Esophagus mucosa (tissue), 1 donor: ENCODE results near the gene NEK6. TPM values are rescaled to one million over a fixed set of nuclear protein-coding genes. Genes with fewer than 3 reads are reported as not detected.
"Not testable (repeated sequence)": the region's sequence is repeated elsewhere in the genome, so short reads cannot be mapped to it uniquely, and the experiment has no call there.

Experiments used
- ATAC-seq: fragments of 200-7000 bp; cut with Tn5 transposase; one replicate; pipeline ENCODE4 v1.9.1; 2020
- total RNA-seq: library from RNA; stranded (reverse); gene quantifications from one replicate; pipeline ENCODE4 v1.2.4, GENCODE V29; 2023
- donor health status: DM: yes; HTN: yes; CAD: no.

Gene NEK6
- total RNA-seq, 1 donor from 2014 or later = 11.0 TPM

GRCh38 chr9:124231095-124231737 lies 26.5 kb upstream of the NEK6 start:
- no peak for ATAC-seq

- ATAC-seq = no peak
Measured at GRCh38 chr9:124238546-124239140, 19.1 kb upstream of the NEK6 start.

GRCh38 chr9:124239249-124240073 lies 18.3 kb upstream of the NEK6 start:
- peak; percentile 46 for ATAC-seq

GRCh38 chr9:124242331-124243194 lies 15.2 kb upstream of the NEK6 start:
- ATAC-seq = peak; percentile 11

- not testable (repeated sequence) for ATAC-seq
Measured at GRCh38 chr9:124247393-124247792, 10.4 kb upstream of the NEK6 start.

- no peak for ATAC-seq
Measured at GRCh38 chr9:124248066-124248465, 9.7 kb upstream of the NEK6 start.

GRCh38 chr9:124248960-124249359 lies 8.8 kb upstream of the NEK6 start:
- ATAC-seq = no peak

- no peak for ATAC-seq
Measured at GRCh38 chr9:124251204-124251603, 6.5 kb upstream of the NEK6 start.

GRCh38 chr9:124251605-124252378 lies 6.0 kb upstream of the NEK6 start:
- no peak for ATAC-seq

GRCh38 chr9:124252878-124253277 lies 4.9 kb upstream of the NEK6 start:
- ATAC-seq = not testable (repeated sequence)

GRCh38 chr9:124254261-124254682 lies 3.5 kb upstream of the NEK6 start:
- no peak for ATAC-seq

- no peak for ATAC-seq
Measured at GRCh38 chr9:124255222-124255621, 2.5 kb upstream of the NEK6 start.

GRCh38 chr9:124256517-124257069 lies 1.2 kb upstream of the NEK6 start:
- peak; percentile 16 for ATAC-seq

GRCh38 chr9:124257070-124257843 lies 492 bp upstream of the NEK6 start:
- ATAC-seq = no peak

GRCh38 chr9:124258607-124259157 lies 933 bp downstream of the NEK6 start:
- no peak for ATAC-seq

GRCh38 chr9:124259158-124259808 lies 1.5 kb downstream of the NEK6 start:
- peak; percentile 14 for ATAC-seq

- peak; percentile 62 for ATAC-seq
Measured at GRCh38 chr9:124260769-124261603, 3.2 kb downstream of the NEK6 start.

- ATAC-seq = no peak
Measured at GRCh38 chr9:124261736-124262648, 4.2 kb downstream of the NEK6 start.
